ENCODE results near the gene PTPRD.

The PTPRD gene

GRCh38 chr9:8760000-8760767 lies 1852.6 kb downstream of the PTPRD start:
- H3K4me1 ChIP-seq (ENCODE audit: control insufficient read depth, insufficient read depth, low read length): peaks cover 14% of the 10 kb centered on the region
- H3K27ac ChIP-seq (ENCODE audit: insufficient read depth, low read depth, low read length, poor library complexity, severe bottlenecking): no peak overlapping the region
- no peaks in the 10 kb centered on the region for H3K9me3 ChIP-seq (ENCODE audit: control insufficient read depth, low read length)
- no peaks in the 10 kb centered on the region for H3K27me3 ChIP-seq (ENCODE audit: control insufficient read depth, insufficient read depth, low read length, poor library complexity, severe bottlenecking)
- H3K4me3 ChIP-seq (ENCODE audit: insufficient read depth, low read depth, low read length): no peak overlapping the region
- 85 to 91% methylated on average over 7 to 8 of the region's 8 CpGs for WGBS, 2 experiments
- H3K36me3 ChIP-seq (ENCODE audit: control insufficient read depth, insufficient read depth, low read length): no peaks in the 10 kb centered on the region

GRCh38 chr9:8757881-8758280 lies 1854.9 kb downstream of the PTPRD start:
- Histone ChIP-seq H3K36me3 (ENCODE audit: control insufficient read depth, insufficient read depth, low read length) (no peaks in the 10 kb centered on the region), H3K4me3 (ENCODE audit: insufficient read depth, low read depth, low read length) (no peak overlapping the region), H3K27me3 (ENCODE audit: control insufficient read depth, insufficient read depth, low read length, poor library complexity, severe bottlenecking) (no peaks in the 10 kb centered on the region), H3K9me3 (ENCODE audit: control insufficient read depth, low read length) (no peaks in the 10 kb centered on the region), H3K4me1 (ENCODE audit: control insufficient read depth, insufficient read depth, low read length) (peaks cover 14% of the 10 kb centered on the region), H3K27ac (ENCODE audit: insufficient read depth, low read depth, low read length, poor library complexity, severe bottlenecking) (no peak overlapping the region)
- 88 to 96% methylated on average over 2 of the region's 2 CpGs for WGBS, 2 experiments

DNA sequence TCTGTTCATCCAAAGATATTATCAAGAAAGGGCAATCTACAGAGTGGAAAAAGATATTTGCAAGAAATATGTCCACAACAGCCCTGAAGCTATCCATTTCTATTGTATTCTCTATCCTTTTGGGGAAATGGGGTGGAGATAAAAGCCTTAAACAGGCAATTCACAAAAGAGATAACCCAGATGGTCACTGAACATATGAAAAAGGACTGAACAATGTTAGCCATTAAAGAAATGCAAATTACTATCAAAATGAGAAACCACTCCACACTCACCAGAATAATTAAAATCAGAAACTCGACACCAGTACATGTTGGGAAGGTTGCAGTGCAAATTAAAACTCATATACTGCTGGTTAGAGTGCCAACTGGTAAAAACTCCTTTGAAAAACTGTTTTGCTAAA lies 1858.1 kb downstream of the PTPRD start:
- no peaks in the 10 kb centered on the region for H3K36me3 ChIP-seq (ENCODE audit: control insufficient read depth, insufficient read depth, low read length)
- H3K4me3 ChIP-seq (ENCODE audit: insufficient read depth, low read depth, low read length): no peak overlapping the region
- no peak overlapping the region for H3K27ac ChIP-seq (ENCODE audit: insufficient read depth, low read depth, low read length, poor library complexity, severe bottlenecking)
- no peaks in the 10 kb centered on the region for H3K27me3 ChIP-seq (ENCODE audit: control insufficient read depth, insufficient read depth, low read length, poor library complexity, severe bottlenecking)
- no peaks in the 10 kb centered on the region for H3K9me3 ChIP-seq (ENCODE audit: control insufficient read depth, low read length)
- 94 to 100% methylated on average over 1 of the region's 1 CpG for WGBS, 2 experiments
- H3K4me1 ChIP-seq (ENCODE audit: control insufficient read depth, insufficient read depth, low read length): peaks cover 26% of the 10 kb centered on the region

DNA sequence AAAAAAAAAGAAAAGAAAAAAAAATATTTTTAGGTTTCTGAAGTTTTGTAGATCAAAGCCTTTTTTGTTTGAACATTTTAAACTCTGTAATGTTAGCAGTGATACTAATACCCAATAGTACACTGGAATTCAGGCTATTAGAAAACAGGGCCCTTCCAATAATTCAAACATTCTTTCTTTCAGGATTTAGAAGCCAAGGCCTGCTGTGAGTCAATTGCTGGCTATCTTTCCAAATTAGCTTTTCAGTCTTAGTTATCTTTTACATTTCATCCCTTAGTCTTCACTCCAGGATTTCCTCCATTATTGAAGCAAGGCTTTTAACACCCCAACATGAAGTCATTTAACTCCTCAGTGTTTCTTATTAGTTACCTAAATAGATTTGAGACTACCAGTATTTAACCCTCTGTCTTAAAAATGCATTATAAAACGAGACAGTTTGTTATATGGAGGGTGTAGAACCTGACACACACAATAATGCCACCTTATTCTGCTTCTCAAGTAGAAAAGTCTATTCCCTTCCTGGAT lies 1861.3 kb downstream of the PTPRD start:
- no CpG with 5 or more reads among the region's 1 CpG for WGBS, 2 experiments
- H3K27ac ChIP-seq (ENCODE audit: insufficient read depth, low read depth, low read length, poor library complexity, severe bottlenecking): peak overlapping the region; percentile 56
- H3K4me3 ChIP-seq (ENCODE audit: insufficient read depth, low read depth, low read length): no peak overlapping the region

DNA sequence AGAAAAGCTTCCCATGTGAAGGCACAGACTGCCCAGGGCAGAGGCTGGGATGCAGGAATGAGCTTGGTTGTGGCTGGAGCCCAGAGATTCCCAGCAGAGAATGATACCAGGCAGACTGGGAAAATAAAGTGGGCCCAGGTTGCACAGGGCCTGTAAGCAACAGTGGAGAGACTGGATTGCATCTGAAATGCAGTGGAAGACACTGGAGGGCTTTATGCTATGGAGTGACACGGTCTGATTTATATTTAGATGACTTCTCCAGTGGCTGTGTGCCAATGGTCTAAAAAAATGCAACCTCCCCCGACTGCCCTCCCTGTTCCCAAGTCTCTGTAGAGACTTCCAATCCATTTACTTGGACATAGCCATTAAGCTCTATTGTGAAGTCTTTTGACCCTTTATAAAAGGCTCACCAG lies 1862.2 kb downstream of the PTPRD start:
- H3K4me3 ChIP-seq (ENCODE audit: insufficient read depth, low read depth, low read length): no peak overlapping the region
- no peaks in the 10 kb centered on the region for H3K9me3 ChIP-seq (ENCODE audit: control insufficient read depth, low read length)
- no peaks in the 10 kb centered on the region for H3K27me3 ChIP-seq (ENCODE audit: control insufficient read depth, insufficient read depth, low read length, poor library complexity, severe bottlenecking)
- WGBS, 2 experiments: 19 to 22% methylated on average over 2 of the region's 2 CpGs
- peak overlapping the region; percentile 56 for H3K27ac ChIP-seq (ENCODE audit: insufficient read depth, low read depth, low read length, poor library complexity, severe bottlenecking)
- H3K4me1 ChIP-seq (ENCODE audit: control insufficient read depth, insufficient read depth, low read length): peaks cover 26% of the 10 kb centered on the region
- no peaks in the 10 kb centered on the region for H3K36me3 ChIP-seq (ENCODE audit: control insufficient read depth, insufficient read depth, low read length)

More for the DNA sequence above, 1861.3 kb downstream of the PTPRD start:
- H3K9me3 ChIP-seq (ENCODE audit: control insufficient read depth, low read length): no peaks in the 10 kb centered on the region
- peaks cover 26% of the 10 kb centered on the region for H3K4me1 ChIP-seq (ENCODE audit: control insufficient read depth, insufficient read depth, low read length)
- H3K27me3 ChIP-seq (ENCODE audit: control insufficient read depth, insufficient read depth, low read length, poor library complexity, severe bottlenecking): no peaks in the 10 kb centered on the region
- H3K36me3 ChIP-seq (ENCODE audit: control insufficient read depth, insufficient read depth, low read length): no peaks in the 10 kb centered on the region

DNA sequence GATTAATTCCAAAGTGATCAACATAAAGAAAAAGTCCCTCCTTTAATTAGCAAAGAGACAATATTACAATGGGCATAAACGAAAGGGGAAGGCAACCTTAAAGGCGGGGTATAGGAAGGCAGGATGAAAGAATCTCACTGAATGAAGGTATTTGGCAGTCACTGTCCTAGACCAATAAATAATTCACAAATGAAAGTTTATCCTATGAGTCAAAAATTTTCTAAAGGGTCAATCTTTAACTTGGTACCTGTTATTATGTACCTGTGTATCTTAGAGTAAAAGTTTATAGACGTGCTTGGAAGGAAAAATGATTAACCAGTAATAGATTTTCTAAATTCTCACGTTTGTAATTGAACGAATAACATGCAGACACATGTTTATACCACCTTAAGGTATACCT lies 1867.5 kb downstream of the PTPRD start:
- Histone ChIP-seq H3K4me3 (ENCODE audit: insufficient read depth, low read depth, low read length) (no peak overlapping the region), H3K4me1 (ENCODE audit: control insufficient read depth, insufficient read depth, low read length) (peaks cover 3% of the 10 kb centered on the region), H3K27ac (ENCODE audit: insufficient read depth, low read depth, low read length, poor library complexity, severe bottlenecking) (no peak overlapping the region), H3K27me3 (ENCODE audit: control insufficient read depth, insufficient read depth, low read length, poor library complexity, severe bottlenecking) (no peaks in the 10 kb centered on the region), H3K36me3 (ENCODE audit: control insufficient read depth, insufficient read depth, low read length) (no peaks in the 10 kb centered on the region), H3K9me3 (ENCODE audit: control insufficient read depth, low read length) (no peaks in the 10 kb centered on the region)
- WGBS, 2 experiments: 88 to 89% methylated on average over 3 to 5 of the region's 5 CpGs

GRCh38 chr9:8738945-8739344 lies 1873.9 kb downstream of the PTPRD start:
- no peak overlapping the region for H3K4me3 ChIP-seq (ENCODE audit: insufficient read depth, low read depth, low read length)
- no peaks in the 10 kb centered on the region for H3K36me3 ChIP-seq (ENCODE audit: control insufficient read depth, insufficient read depth, low read length)
- peaks cover 13% of the 10 kb centered on the region for H3K4me1 ChIP-seq (ENCODE audit: control insufficient read depth, insufficient read depth, low read length)
- WGBS, 2 experiments: 23 to 57% methylated on average over 1 to 2 of the region's 2 CpGs
- no peaks in the 10 kb centered on the region for H3K9me3 ChIP-seq (ENCODE audit: control insufficient read depth, low read length)
- no peak overlapping the region for H3K27ac ChIP-seq (ENCODE audit: insufficient read depth, low read depth, low read length, poor library complexity, severe bottlenecking)
- H3K27me3 ChIP-seq (ENCODE audit: control insufficient read depth, insufficient read depth, low read length, poor library complexity, severe bottlenecking): no peaks in the 10 kb centered on the region

- Histone ChIP-seq H3K27ac (ENCODE audit: insufficient read depth, low read depth, low read length, poor library complexity, severe bottlenecking) (no peak overlapping the region), H3K27me3 (ENCODE audit: control insufficient read depth, insufficient read depth, low read length, poor library complexity, severe bottlenecking) (no peaks in the 10 kb centered on the region), H3K4me3 (ENCODE audit: insufficient read depth, low read depth, low read length) (no peak overlapping the region), H3K36me3 (ENCODE audit: control insufficient read depth, insufficient read depth, low read length) (no peaks in the 10 kb centered on the region), H3K9me3 (ENCODE audit: control insufficient read depth, low read length) (no peaks in the 10 kb centered on the region), H3K4me1 (ENCODE audit: control insufficient read depth, insufficient read depth, low read length) (peaks cover 19% of the 10 kb centered on the region)
- WGBS, 2 experiments: 90 to 94% methylated on average over 5 of the region's 5 CpGs
Measured at GRCh38 chr9:8736805-8737204, 1876.0 kb downstream of the PTPRD start.

GRCh38 chr9:8734760-8735159 lies 1878.0 kb downstream of the PTPRD start:
- no peak overlapping the region for H3K4me3 ChIP-seq (ENCODE audit: insufficient read depth, low read depth, low read length)
- H3K36me3 ChIP-seq (ENCODE audit: control insufficient read depth, insufficient read depth, low read length): no peaks in the 10 kb centered on the region
- no peaks in the 10 kb centered on the region for H3K9me3 ChIP-seq (ENCODE audit: control insufficient read depth, low read length)
- no peaks in the 10 kb centered on the region for H3K27me3 ChIP-seq (ENCODE audit: control insufficient read depth, insufficient read depth, low read length, poor library complexity, severe bottlenecking)
- H3K4me1 ChIP-seq (ENCODE audit: control insufficient read depth, insufficient read depth, low read length): peaks cover 19% of the 10 kb centered on the region
- no peak overlapping the region for H3K27ac ChIP-seq (ENCODE audit: insufficient read depth, low read depth, low read length, poor library complexity, severe bottlenecking)
- WGBS, 2 experiments: 50 to 54% methylated on average over 5 of the region's 5 CpGs

- Histone ChIP-seq H3K4me3 (ENCODE audit: insufficient read depth, low read depth, low read length) (no peak overlapping the region), H3K36me3 (ENCODE audit: control insufficient read depth, insufficient read depth, low read length) (no peaks in the 10 kb centered on the region), H3K27me3 (ENCODE audit: control insufficient read depth, insufficient read depth, low read length, poor library complexity, severe bottlenecking) (no peaks in the 10 kb centered on the region), H3K4me1 (ENCODE audit: control insufficient read depth, insufficient read depth, low read length) (peaks cover 19% of the 10 kb centered on the region), H3K9me3 (ENCODE audit: control insufficient read depth, low read length) (no peaks in the 10 kb centered on the region), H3K27ac (ENCODE audit: insufficient read depth, low read depth, low read length, poor library complexity, severe bottlenecking) (peak overlapping the region; percentile 71)
- 24 to 28% methylated on average over 17 of the region's 17 CpGs for WGBS, 2 experiments
Measured at GRCh38 chr9:8733131-8733954, 1879.5 kb downstream of the PTPRD start.
